OCI-LY3 (cell line): Measurements from ENCODE around the gene SSTR4.

Experiments
- H2AFZ ChIP-seq: fragments of 200-600, 300-600 bp; shearing (Covaris generic); 2 replicates; pipeline ENCODE4 v1.6.0; 2014; ENCODE audit warnings: antibody characterized with exemption, low read depth, low read length
- H3K27ac ChIP-seq: fragments of 200-600, 300-600 bp; sonication (generic); 2 replicates; pipeline ENCODE4 v1.5.1; 2014; ENCODE audit warnings: mild to moderate bottlenecking, low read length, moderate library complexity, mixed read lengths
- H3K27me3 ChIP-seq: fragments of 200-600, 300-600 bp; sonication (generic); 2 replicates; pipeline ENCODE4 v1.6.1; 2014; ENCODE audit warnings: low read depth, low read length, mixed read lengths
- H3K36me3 ChIP-seq: fragments of 200-600, 300-600 bp; sonication (generic); replicated peaks from 2 replicates; pipeline ENCODE3; 2014; ENCODE audit warnings: low read depth, low read length, mixed read lengths
- H3K4me1 ChIP-seq: fragments of 300-600, 200-600 bp; sonication (generic); 2 replicates; pipeline ENCODE4 v1.6.1; 2014; ENCODE audit warnings: low read length, mixed read lengths
- H3K4me2 ChIP-seq: fragments of 200-600, 300-600 bp; sonication (generic); 2 replicates; pipeline ENCODE4 v1.6.1; 2014; ENCODE audit warnings: low read length, mixed read lengths
- H3K4me3 ChIP-seq: fragments of 300-600, 200-600 bp; sonication (generic); 2 replicates; pipeline ENCODE4 v1.5.1; 2014; ENCODE audit warnings: antibody characterized with exemption, mild to moderate bottlenecking, low read length, moderate library complexity
- H3K79me2 ChIP-seq: fragments of 300-600, 200-600 bp; shearing (Covaris generic); 2 replicates; pipeline ENCODE4 v1.6.1; 2014; ENCODE audit warnings: mild to moderate bottlenecking, low read length, mixed read lengths
- H3K9ac ChIP-seq: fragments of 300-600, 200-600 bp; shearing (Covaris generic); 2 replicates; pipeline ENCODE4 v1.6.0; 2014; ENCODE audit warnings: mild to moderate bottlenecking, low read length, moderate library complexity
- H3K9me3 ChIP-seq: fragments of 200-600, 300-600 bp; shearing (Covaris generic); 2 replicates; pipeline ENCODE4 v1.6.1; 2014; ENCODE audit warnings: low read length, mixed read lengths; ENCODE audit not compliant: insufficient read depth
- H4K20me1 ChIP-seq: fragments of 200-600, 300-600 bp; sonication (generic); 2 replicates; pipeline ENCODE4 v1.6.1; 2016; ENCODE audit warnings: low read length, mixed read lengths; ENCODE audit not compliant: insufficient read depth
- CTCF ChIP-seq: fragments of 200-600, 300-600 bp; sonication (generic); IDR thresholded peaks from 2 replicates; pipeline ENCODE4 v1.5.1; 2014; ENCODE audit warnings: antibody characterized with exemption, low read length, low read depth
- EZH2phosphoT487 ChIP-seq: fragments of 200-600 bp; shearing (Covaris generic); IDR thresholded peaks from 2 replicates; pipeline ENCODE4 v1.6.1; 2018; ENCODE audit warnings: antibody characterized with exemption, mixed run types, low read depth

The SSTR4 gene

GRCh38 chr20:23047001-23047737, 12.1 kb downstream of the SSTR4 start:
- no peak overlapping the region for H3K4me2 ChIP-seq
- peaks cover 22% of the 10 kb centered on the region for H3K27me3 ChIP-seq
- no peak overlapping the region for H3K4me3 ChIP-seq

GRCh38 chr20:23047738-23048214, 12.7 kb downstream of the SSTR4 start:
- Histone ChIP-seq H3K4me2 (no peak overlapping the region), H3K79me2 (no peaks in the 10 kb centered on the region), H3K4me3 (no peak overlapping the region), H3K27ac (no peak overlapping the region), H4K20me1 (no peaks in the 10 kb centered on the region), H3K9ac (no peak overlapping the region), H3K4me1 (no peaks in the 10 kb centered on the region), H3K36me3 (no peaks in the 10 kb centered on the region), H3K9me3 (no peaks in the 10 kb centered on the region), H2AFZ (no peak overlapping the region), H3K27me3 (peaks cover 21% of the 10 kb centered on the region)
- no peak for TF ChIP-seq EZH2phosphoT487
- TF ChIP-seq CTCF, result no peak

More at GRCh38 chr20:23047001-23047737, 12.1 kb downstream of the SSTR4 start:
- Histone ChIP-seq H2AFZ (no peak overlapping the region), H3K9ac (no peak overlapping the region), H3K79me2 (no peaks in the 10 kb centered on the region), H3K4me1 (no peaks in the 10 kb centered on the region), H4K20me1 (no peaks in the 10 kb centered on the region), H3K27ac (no peak overlapping the region), H3K9me3 (no peaks in the 10 kb centered on the region), H3K36me3 (no peaks in the 10 kb centered on the region)
- TF ChIP-seq CTCF (no peak), EZH2phosphoT487 (no peak)

- Histone ChIP-seq H3K27me3 (peaks cover 17% of the 10 kb centered on the region), H3K4me1 (no peaks in the 10 kb centered on the region), H3K27ac (no peak overlapping the region), H3K4me3 (no peak overlapping the region), H3K9ac (no peak overlapping the region), H3K4me2 (no peak overlapping the region), H2AFZ (no peak overlapping the region), H4K20me1 (no peaks in the 10 kb centered on the region), H3K79me2 (no peaks in the 10 kb centered on the region), H3K9me3 (no peaks in the 10 kb centered on the region), H3K36me3 (no peaks in the 10 kb centered on the region)
- TF ChIP-seq CTCF, result no peak
- TF ChIP-seq EZH2phosphoT487, result no peak
Observed at GRCh38 chr20:23048283-23049200, 13.4 kb downstream of the SSTR4 start.
